Suprapubic skin (tissue), 4 donors: ENCODE results near the gene TMEM18. TPM values are rescaled to one million over a fixed set of nuclear protein-coding genes. Genes with fewer than 3 reads are reported as not detected.
"Not testable (repeated sequence)": the region's sequence is repeated elsewhere in the genome, so short reads cannot be mapped to it uniquely, and the experiment has no call there.

Experiments
- DNase-seq, 2 donors: peaks; one replicate each; pipeline ENCODE4 v3.0.0-alpha.2; 2019; ENCODE audit warnings: low spot score in 2 of 2
- H3K27ac ChIP-seq: fragments of 200-600 bp; sonication (generic); one replicate; pipeline ENCODE4 v1.5.1; 2019
- H3K27me3 ChIP-seq: fragments of 200-600 bp; sonication (generic); one replicate; pipeline ENCODE4 v1.5.1; 2019
- H3K36me3 ChIP-seq: fragments of 200-600 bp; sonication (generic); one replicate; pipeline ENCODE4 v1.5.1; 2019
- H3K4me1 ChIP-seq: fragments of 200-600 bp; sonication (generic); one replicate; pipeline ENCODE4 v1.5.1; 2019
- H3K4me3 ChIP-seq: fragments of 200-600 bp; sonication (generic); one replicate; pipeline ENCODE4 v1.5.1; 2019; ENCODE audit warnings: mild to moderate bottlenecking
- H3K9me3 ChIP-seq: fragments of 200-600 bp; sonication (generic); one replicate; pipeline ENCODE4 v1.5.1; 2019
- EP300 ChIP-seq: sonication (generic); formaldehyde crosslinking; IDR thresholded peaks from one replicate; pipeline ENCODE4 v1.6.1; 2017; ENCODE audit warnings: antibody characterized with exemption
- POLR2A ChIP-seq, 2 donors: fragments of 450-650 bp; IDR thresholded peaks; one replicate each; pipeline ENCODE4 v1.6.1; 2017; ENCODE audit warnings: antibody characterized with exemption in 2 of 2, mild to moderate bottlenecking in 2 of 2, moderate library complexity in 2 of 2
- POLR2AphosphoS5 ChIP-seq, 3 donors: sonication (generic); formaldehyde crosslinking; IDR thresholded peaks; one replicate each; pipeline ENCODE4 v1.6.1; 2017; ENCODE audit warnings: antibody characterized with exemption in 3 of 3
- WGBS: methylation state at CpG from one replicate; pipeline ENCODE4 v1.1.5; 2018; 5-methylcytosine and 5-hydroxymethylcytosine counted together
- total RNA-seq, 4 donors: library from RNA; depleted of rRNA; stranded (reverse); fragments of >200 nt; gene quantifications; one replicate each; pipeline ENCODE4 v1.1.0, GENCODE V29; 2016
- TF ChIP-seq, protein P1 (sequence below), 2 donors: fragments of 200-600 bp in 1 of 2; fragments of 450-650 bp in 1 of 2; sonication (generic) in 1 of 2; IDR thresholded peaks; one replicate each; pipeline ENCODE4 v1.5.1; 2016 to 2019; ENCODE audit warnings: antibody characterized with exemption in 2 of 2, mild to moderate bottlenecking in 1 of 2, moderate library complexity in 1 of 2

The TMEM18 gene
- total RNA-seq, 4 donors from 2014 or later, result 20.4 to 24.6 (median 22.0) TPM

GRCh38 chr2:714005-714741, 37.0 kb upstream of the TMEM18 start:
- no peaks in the 10 kb centered on the region for H3K9me3 ChIP-seq
- no peak for DNase-seq
- peaks cover 6% of the 10 kb centered on the region for H3K27me3 ChIP-seq
- no peak overlapping the region for H3K4me3 ChIP-seq
- no peak overlapping the region for H3K27ac ChIP-seq
- 58% methylated on average over 17 of the region's 17 CpGs for WGBS
- H3K4me1 ChIP-seq, result peaks cover 6% of the 10 kb centered on the region
- no peak for TF ChIP-seq EP300
- no peak for TF ChIP-seq POLR2A (IDR thresholded peaks at IDR 0.05)
- TF ChIP-seq POLR2AphosphoS5 (IDR thresholded peaks at IDR 0.05), result no peak
- TF ChIP-seq, protein P1, sequence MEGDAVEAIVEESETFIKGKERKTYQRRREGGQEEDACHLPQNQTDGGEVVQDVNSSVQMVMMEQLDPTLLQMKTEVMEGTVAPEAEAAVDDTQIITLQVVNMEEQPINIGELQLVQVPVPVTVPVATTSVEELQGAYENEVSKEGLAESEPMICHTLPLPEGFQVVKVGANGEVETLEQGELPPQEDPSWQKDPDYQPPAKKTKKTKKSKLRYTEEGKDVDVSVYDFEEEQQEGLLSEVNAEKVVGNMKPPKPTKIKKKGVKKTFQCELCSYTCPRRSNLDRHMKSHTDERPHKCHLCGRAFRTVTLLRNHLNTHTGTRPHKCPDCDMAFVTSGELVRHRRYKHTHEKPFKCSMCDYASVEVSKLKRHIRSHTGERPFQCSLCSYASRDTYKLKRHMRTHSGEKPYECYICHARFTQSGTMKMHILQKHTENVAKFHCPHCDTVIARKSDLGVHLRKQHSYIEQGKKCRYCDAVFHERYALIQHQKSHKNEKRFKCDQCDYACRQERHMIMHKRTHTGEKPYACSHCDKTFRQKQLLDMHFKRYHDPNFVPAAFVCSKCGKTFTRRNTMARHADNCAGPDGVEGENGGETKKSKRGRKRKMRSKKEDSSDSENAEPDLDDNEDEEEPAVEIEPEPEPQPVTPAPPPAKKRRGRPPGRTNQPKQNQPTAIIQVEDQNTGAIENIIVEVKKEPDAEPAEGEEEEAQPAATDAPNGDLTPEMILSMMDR (IDR thresholded peaks at IDR 0.05), result peak; percentile 6 to 48
- no peaks in the 10 kb centered on the region for H3K36me3 ChIP-seq

- H3K27ac ChIP-seq, result no peak overlapping the region
- no peaks in the 10 kb centered on the region for H3K36me3 ChIP-seq
- no peaks in the 10 kb centered on the region for H3K9me3 ChIP-seq
- no peaks in the 10 kb centered on the region for H3K27me3 ChIP-seq
- 47% methylated on average over 5 of the region's 5 CpGs for WGBS
- TF ChIP-seq, protein P1 (IDR thresholded peaks at IDR 0.05), result no peak
- TF ChIP-seq EP300 (no peak), POLR2AphosphoS5 (IDR thresholded peaks at IDR 0.05) (no peak), POLR2A (IDR thresholded peaks at IDR 0.05) (no peak)
- no peak overlapping the region for H3K4me3 ChIP-seq
- peaks cover 6% of the 10 kb centered on the region for H3K4me1 ChIP-seq
- no peak for DNase-seq
These were observed 33.9 kb upstream of the TMEM18 start for GRCh38 chr2:710867-711665.

- no peak for DNase-seq
- H3K4me1 ChIP-seq, result peaks cover 6% of the 10 kb centered on the region
- WGBS, result 57% methylated on average over 23 of the region's 23 CpGs
- H3K27me3 ChIP-seq, result no peaks in the 10 kb centered on the region
- H3K27ac ChIP-seq, result no peak overlapping the region
- H3K4me3 ChIP-seq, result no peak overlapping the region
- no peak for TF ChIP-seq POLR2AphosphoS5 (IDR thresholded peaks at IDR 0.05)
- H3K9me3 ChIP-seq, result no peaks in the 10 kb centered on the region
- H3K36me3 ChIP-seq, result no peaks in the 10 kb centered on the region
These were observed 32.0 kb upstream of the TMEM18 start for GRCh38 chr2:709138-709765.

DNA sequence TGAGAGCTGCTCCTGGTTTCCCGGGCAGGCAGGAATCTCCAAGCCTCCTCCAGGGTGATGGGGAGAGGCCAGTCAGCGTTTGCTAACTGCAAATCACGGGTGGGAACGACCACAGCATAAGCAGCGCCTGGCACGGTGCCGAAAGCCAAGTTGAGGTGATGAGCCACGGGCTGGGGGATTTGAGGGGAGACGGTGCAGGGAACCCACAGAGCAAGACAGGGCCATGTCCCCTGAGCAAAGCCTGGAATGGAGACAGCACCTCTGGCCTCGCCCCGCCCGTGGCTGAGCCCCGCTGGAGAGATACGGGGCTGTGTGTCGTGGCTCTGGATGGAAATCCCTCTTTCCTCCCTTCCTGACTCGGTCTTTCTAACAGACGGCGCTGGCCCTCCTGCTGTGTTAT, 31.5 kb upstream of the TMEM18 start:
- Histone ChIP-seq H3K36me3 (no peaks in the 10 kb centered on the region), H3K27me3 (no peaks in the 10 kb centered on the region), H3K4me1 (peaks cover 6% of the 10 kb centered on the region), H3K9me3 (no peaks in the 10 kb centered on the region), H3K27ac (no peak overlapping the region), H3K4me3 (no peak overlapping the region)
- TF ChIP-seq, protein P1 (IDR thresholded peaks at IDR 0.05), result no peak
- no peak for TF ChIP-seq EP300
- no peak for TF ChIP-seq POLR2A (IDR thresholded peaks at IDR 0.05)
- no peak for TF ChIP-seq POLR2AphosphoS5 (IDR thresholded peaks at IDR 0.05)
- WGBS, result 76% methylated on average over 16 of the region's 18 CpGs
- no peak for DNase-seq

GRCh38 chr2:705971-706511, 28.8 kb upstream of the TMEM18 start:
- Histone ChIP-seq H3K27me3 (no peaks in the 10 kb centered on the region), H3K27ac (no peak overlapping the region), H3K4me3 (no peak overlapping the region), H3K36me3 (no peaks in the 10 kb centered on the region), H3K4me1 (peaks cover 3% of the 10 kb centered on the region), H3K9me3 (no peaks in the 10 kb centered on the region)
- 82% methylated on average over 7 of the region's 7 CpGs for WGBS
- TF ChIP-seq, protein P1 (IDR thresholded peaks at IDR 0.05), result no peak
- no peak for TF ChIP-seq POLR2A (IDR thresholded peaks at IDR 0.05)
- no peak for TF ChIP-seq POLR2AphosphoS5 (IDR thresholded peaks at IDR 0.05)
- TF ChIP-seq EP300, result no peak
- no peak for DNase-seq

DNA sequence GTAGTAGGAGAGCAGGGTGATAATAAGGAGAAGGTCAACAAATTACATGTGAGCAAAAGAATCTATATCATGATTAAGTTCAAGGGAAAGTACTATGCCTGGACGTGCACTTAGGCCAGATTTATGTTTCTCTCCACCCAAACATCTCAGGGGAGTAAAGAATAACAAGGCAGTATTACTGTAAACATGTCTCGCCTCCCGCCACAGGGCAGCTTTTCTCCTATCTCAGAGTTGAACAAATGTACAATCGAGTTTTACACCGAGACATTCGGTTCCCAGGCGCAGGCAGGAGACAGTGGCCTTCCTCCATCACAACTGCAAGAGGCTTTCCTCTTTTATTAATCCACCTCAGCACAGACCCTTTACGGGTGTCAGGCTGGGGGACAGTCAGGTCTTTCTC, 25.6 kb upstream of the TMEM18 start:
- H3K27ac ChIP-seq, H3K27me3 ChIP-seq, DNase-seq, H3K9me3 ChIP-seq, H3K36me3 ChIP-seq, H3K4me3 ChIP-seq, H3K4me1 ChIP-seq: not testable (repeated sequence)
- whole genome bisulfite sequencing, result 88% methylated on average over 8 of the region's 8 CpGs
